HG03066 (cell line): ENCODE data around the gene GMPR2.
"Not testable (repeated sequence)": the region's sequence is repeated elsewhere in the genome, so short reads cannot be mapped to it uniquely, and the experiment has no call there.

Source experiments
- ATAC-seq: cut with Tn5 transposase; IDR thresholded peaks from one replicate; pipeline ENCODE4 v1.9.1; 2021; ENCODE audit warnings: low read depth; ENCODE audit not compliant: unreplicated experiment

Gene GMPR2

GRCh38 chr14:24198814-24199524 lies 33.8 kb upstream of the GMPR2 start:
- ATAC-seq, result no peak

- ATAC-seq, result not testable (repeated sequence)
Measured at GRCh38 chr14:24202538-24202937, 30.2 kb upstream of the GMPR2 start.

- ATAC-seq, result not testable (repeated sequence)
Measured at GRCh38 chr14:24203249-24203886, 29.4 kb upstream of the GMPR2 start.

- ATAC-seq, result no peak
Measured at GRCh38 chr14:24204163-24205146, 28.3 kb upstream of the GMPR2 start.

- ATAC-seq, result no peak
Measured at GRCh38 chr14:24206260-24207103, 26.2 kb upstream of the GMPR2 start.

- no peak for ATAC-seq
Measured at GRCh38 chr14:24207104-24207551, 25.6 kb upstream of the GMPR2 start.

- no peak for ATAC-seq
Measured at GRCh38 chr14:24207625-24208024, 25.1 kb upstream of the GMPR2 start.

- no peak for ATAC-seq
Measured at GRCh38 chr14:24211311-24211710, 21.4 kb upstream of the GMPR2 start.

- peak; percentile 70 for ATAC-seq
Measured at GRCh38 chr14:24212924-24213865, 19.5 kb upstream of the GMPR2 start, which contains the start of gene CHMP4A. CHMP4A (minus strand) TSS chr14:24213488; CDS start chr14:24213439, 49 bp downstream.

GRCh38 chr14:24213866-24214662 lies 18.7 kb upstream of the GMPR2 start:
- no peak for ATAC-seq

GRCh38 chr14:24215495-24216344 lies 17.0 kb upstream of the GMPR2 start, which contains the start of gene MDP1:
MDP1 (minus strand) TSS chr14:24216066; CDS start chr14:24215955, 111 bp downstream.
- peak; percentile 61 for ATAC-seq

- no peak for ATAC-seq
Measured at GRCh38 chr14:24216345-24216699, 16.4 kb upstream of the GMPR2 start.

- not testable (repeated sequence) for ATAC-seq
Measured at GRCh38 chr14:24216876-24217275, 15.9 kb upstream of the GMPR2 start.

GRCh38 chr14:24219080-24219479 lies 13.6 kb upstream of the GMPR2 start:
- ATAC-seq, result no peak

- ATAC-seq, result no peak
Measured at GRCh38 chr14:24219521-24219920, 13.2 kb upstream of the GMPR2 start.

- ATAC-seq, result not testable (repeated sequence)
Measured at GRCh38 chr14:24222987-24223386, 9.7 kb upstream of the GMPR2 start.

- no peak for ATAC-seq
Measured at GRCh38 chr14:24224618-24225071, 8.1 kb upstream of the GMPR2 start.
